Keratinocyte (primary cell): ENCODE data around the gene DGKZ. TPM values are rescaled to one million over a fixed set of nuclear protein-coding genes. Genes with fewer than 3 reads are reported as not detected.

Experiments
- DNase-seq: peaks from one replicate; pipeline ENCODE4 v3.0.0-alpha.2; 2011; ENCODE audit warnings: low read depth, missing footprints, low spot score
- FAIRE-seq: peaks from 2 replicates; lab custom pipeline; 2011; peaks lifted over from hg19 to GRCh38; lab: Jason Lieb, UNC
- H2AFZ ChIP-seq: 2 replicates; pipeline ENCODE4 v1.6.0; 2012; ENCODE audit warnings: low read length, control low read depth, inconsistent platforms; ENCODE audit not compliant: control insufficient read depth
- H3K27ac ChIP-seq: 2 replicates; pipeline ENCODE4 v1.5.1; 2011; ENCODE audit warnings: low read length; ENCODE audit not compliant: control insufficient read depth, insufficient read depth
- H3K27me3 ChIP-seq: 3 replicates; pipeline ENCODE4 v1.6.0; 2011; ENCODE audit warnings: low read length; ENCODE audit not compliant: control insufficient read depth, insufficient read depth; ENCODE audit errors: extremely low read depth
- H3K36me3 ChIP-seq, 2 experiments: 2 replicates in 1 of 2; 3 replicates in 1 of 2; pipeline ENCODE4 v1.5.1; 2011; ENCODE audit warnings: low read length in 2 of 2, mild to moderate bottlenecking in 1 of 2; ENCODE audit not compliant: control insufficient read depth in 2 of 2, insufficient read depth in 2 of 2; ENCODE audit errors: extremely low read depth in 1 of 2
- H3K4me1 ChIP-seq: 3 replicates; pipeline ENCODE4 v1.5.1; 2011; ENCODE audit warnings: low read length; ENCODE audit not compliant: control insufficient read depth, insufficient read depth; ENCODE audit errors: extremely low read depth
- H3K4me2 ChIP-seq: 3 replicates; pipeline ENCODE4 v1.6.0; 2011; ENCODE audit warnings: low read depth, low read length; ENCODE audit not compliant: control insufficient read depth, insufficient read depth; ENCODE audit errors: extremely low read depth
- H3K4me3 ChIP-seq, 3 experiments: fragments of 200-600 bp in 1 of 3; sonication (generic) in 1 of 3; 2 replicates in 2 of 3; 3 replicates in 1 of 3; pipeline ENCODE4 v1.5.1; 2011 to 2016; ENCODE audit warnings: low read length in 3 of 3, mild to moderate bottlenecking in 3 of 3, control low read depth in 2 of 3, inconsistent platforms in 1 of 3, low read depth in 1 of 3, mixed read lengths in 1 of 3, mixed run types in 1 of 3, moderate library complexity in 1 of 3; ENCODE audit not compliant: control insufficient read depth in 2 of 3, insufficient read depth in 2 of 3; ENCODE audit errors: extremely low read depth in 1 of 3
- H3K79me2 ChIP-seq: 2 replicates; pipeline ENCODE4 v1.6.0; 2012; ENCODE audit warnings: low read length; ENCODE audit not compliant: control insufficient read depth, insufficient read depth
- H3K9ac ChIP-seq: 3 replicates; pipeline ENCODE4 v1.6.0; 2011; ENCODE audit warnings: low read length; ENCODE audit not compliant: control insufficient read depth, insufficient read depth; ENCODE audit errors: extremely low read depth
- H3K9me1 ChIP-seq: 3 replicates; pipeline ENCODE4 v1.6.0; 2011; ENCODE audit warnings: low read length; ENCODE audit not compliant: control insufficient read depth, insufficient read depth; ENCODE audit errors: extremely low read depth
- H3K9me3 ChIP-seq: 2 replicates; pipeline ENCODE4 v1.5.1; 2012; ENCODE audit warnings: low read depth, low read length; ENCODE audit not compliant: control insufficient read depth
- H4K20me1 ChIP-seq: 3 replicates; pipeline ENCODE4 v1.6.0; 2011; ENCODE audit warnings: low read length; ENCODE audit not compliant: control insufficient read depth, insufficient read depth; ENCODE audit errors: extremely low read depth
- EZH2 ChIP-seq: IDR thresholded peaks from one replicate; pipeline ENCODE4 v1.6.1; 2012; ENCODE audit warnings: inconsistent platforms, mild to moderate bottlenecking, low read length, moderate library complexity
- dilution Hi-C: fragments of 300-500 bp; cut with MboI; formaldehyde crosslinking; loops from one replicate; pipeline ENCODE4 v1.7.0; 2020; ENCODE audit warnings: low sequenced_read_pairs; ENCODE audit not compliant: extremely low pct_ligation_motif_present
- polyA plus RNA-seq, 5 experiments: library from polyadenylated mRNA; depleted of rRNA in 3 of 5; stranded (reverse) in 3 of 5; stranded (forward) in 1 of 5; unstranded in 1 of 5; fragments of >200 nt; gene quantifications; 1 replicate in 1 of 5; 2 replicates in 3 of 5; 3 replicates in 1 of 5; pipeline versions ENCODE4 v1.2.1 to v1.2.3, GENCODE V29; 2011 to 2012; ENCODE audit warnings: missing spikeins in 2 of 5, low read depth in 1 of 5, low replicate concordance in 1 of 5
- TF ChIP-seq, protein P1 (sequence below), 3 experiments: IDR thresholded peaks in 1 of 3; conservative IDR thresholded peaks in 1 of 3; optimal IDR thresholded peaks in 1 of 3; 2 replicates in 2 of 3; 3 replicates in 1 of 3; pipeline versions ENCODE3 to v1.5.1; 2011; ENCODE audit warnings: low read length in 3 of 3, mild to moderate bottlenecking in 3 of 3, moderate library complexity in 2 of 3, control low read depth in 1 of 3, inconsistent platforms in 1 of 3; ENCODE audit not compliant: insufficient read depth in 2 of 3; ENCODE audit errors: extremely low read depth in 1 of 3

The DGKZ gene
- polyA plus RNA-seq, 1 donor (not counting 4 experiments of a cell fraction or from before 2014, with no cell fraction given) = 23.3 TPM

- Histone ChIP-seq H3K9me3 (no peaks in the 10 kb centered on the region), H3K27me3 (no peaks in the 10 kb centered on the region), H3K4me1 (peaks cover 1% of the 10 kb centered on the region), H3K9ac (no peak overlapping the region), H3K79me2 (no peaks in the 10 kb centered on the region), H3K9me1 (no peaks in the 10 kb centered on the region), H3K27ac (no peak overlapping the region), H3K4me3 (no peak overlapping the region), H3K36me3 (peaks cover 10 to 36% of the 10 kb centered on the region in 2 experiments), H2AFZ (no peak overlapping the region), H3K4me2 (no peak overlapping the region), H4K20me1 (no peaks in the 10 kb centered on the region)
- dilution Hi-C loops = no loop called here
- TF ChIP-seq, protein P1, sequence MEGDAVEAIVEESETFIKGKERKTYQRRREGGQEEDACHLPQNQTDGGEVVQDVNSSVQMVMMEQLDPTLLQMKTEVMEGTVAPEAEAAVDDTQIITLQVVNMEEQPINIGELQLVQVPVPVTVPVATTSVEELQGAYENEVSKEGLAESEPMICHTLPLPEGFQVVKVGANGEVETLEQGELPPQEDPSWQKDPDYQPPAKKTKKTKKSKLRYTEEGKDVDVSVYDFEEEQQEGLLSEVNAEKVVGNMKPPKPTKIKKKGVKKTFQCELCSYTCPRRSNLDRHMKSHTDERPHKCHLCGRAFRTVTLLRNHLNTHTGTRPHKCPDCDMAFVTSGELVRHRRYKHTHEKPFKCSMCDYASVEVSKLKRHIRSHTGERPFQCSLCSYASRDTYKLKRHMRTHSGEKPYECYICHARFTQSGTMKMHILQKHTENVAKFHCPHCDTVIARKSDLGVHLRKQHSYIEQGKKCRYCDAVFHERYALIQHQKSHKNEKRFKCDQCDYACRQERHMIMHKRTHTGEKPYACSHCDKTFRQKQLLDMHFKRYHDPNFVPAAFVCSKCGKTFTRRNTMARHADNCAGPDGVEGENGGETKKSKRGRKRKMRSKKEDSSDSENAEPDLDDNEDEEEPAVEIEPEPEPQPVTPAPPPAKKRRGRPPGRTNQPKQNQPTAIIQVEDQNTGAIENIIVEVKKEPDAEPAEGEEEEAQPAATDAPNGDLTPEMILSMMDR (optimal IDR thresholded peaks at IDR 0.05 in 1 of 3, IDR thresholded peaks at IDR 0.05 in 1 of 3, conservative IDR thresholded peaks at IDR 0.05 in 1 of 3; ENCODE audit: extremely low read depth in 1 of 3, insufficient read depth in 2 of 3, low read length in 3 of 3) = no peak
- TF ChIP-seq EZH2 = no peak
- FAIRE-seq (no peak), DNase-seq (no peak)
Observed at GRCh38 chr11:46375392-46376101, 28.3 kb downstream of the DGKZ start.

DNA sequence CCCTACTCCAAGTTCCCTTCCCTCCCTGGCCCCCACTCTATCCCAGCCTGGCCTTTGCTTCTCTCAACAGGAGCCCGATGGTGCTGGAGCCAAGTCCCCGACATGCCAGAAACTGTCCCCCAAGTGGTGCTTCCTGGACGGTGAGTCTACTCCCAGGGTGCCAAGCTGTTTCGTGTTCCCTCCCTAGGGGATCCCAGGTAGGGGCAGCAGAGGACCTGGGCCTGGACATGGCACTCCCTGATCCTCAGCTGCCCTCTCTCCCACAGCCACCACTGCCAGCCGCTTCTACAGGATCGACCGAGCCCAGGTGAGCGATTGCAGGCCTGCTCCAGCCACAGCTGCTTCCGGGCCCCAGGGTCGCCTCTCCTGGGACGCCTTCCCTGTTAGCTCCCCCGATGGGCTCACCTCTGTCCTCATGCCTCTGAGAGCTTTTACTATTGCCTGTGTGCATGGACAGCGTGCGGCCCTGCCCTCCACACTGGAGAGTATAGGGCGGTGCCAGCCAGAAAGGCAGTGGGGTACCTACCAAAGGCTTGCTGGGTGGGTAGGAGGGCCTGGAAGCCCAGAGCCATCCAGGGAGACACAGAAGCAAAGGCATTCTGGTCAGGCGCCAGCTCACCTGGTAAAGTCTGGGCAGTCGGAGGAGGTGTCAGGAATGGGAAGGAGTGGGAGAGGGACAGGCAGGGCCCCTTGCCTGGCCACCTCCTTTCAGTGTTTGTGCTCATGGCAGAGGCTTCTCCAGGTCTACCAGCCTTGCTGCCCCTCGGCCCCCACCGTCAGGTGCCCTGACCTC is 29.2 kb downstream of the DGKZ start:
- no peak overlapping the region for H2AFZ ChIP-seq
- peaks cover 7% of the 10 kb centered on the region for H3K4me1 ChIP-seq
- TF ChIP-seq, protein P1 (optimal IDR thresholded peaks at IDR 0.05 in 1 of 3, IDR thresholded peaks at IDR 0.05 in 1 of 3, conservative IDR thresholded peaks at IDR 0.05 in 1 of 3; ENCODE audit: extremely low read depth in 1 of 3, insufficient read depth in 2 of 3, low read length in 3 of 3) = no peak
- TF ChIP-seq EZH2 = no peak
- no peak overlapping the region for H3K4me3 ChIP-seq
- H3K9ac ChIP-seq = no peak overlapping the region
- H4K20me1 ChIP-seq = no peaks in the 10 kb centered on the region
- H3K9me1 ChIP-seq = no peaks in the 10 kb centered on the region
- dilution Hi-C loops = no loop called here
- no peak for FAIRE-seq
- no peaks in the 10 kb centered on the region for H3K27me3 ChIP-seq
- DNase-seq = no peak
- no peak overlapping the region for H3K4me2 ChIP-seq
- no peak overlapping the region for H3K27ac ChIP-seq
- no peaks in the 10 kb centered on the region for H3K9me3 ChIP-seq
- peaks cover 10 to 36% of the 10 kb centered on the region in 2 experiments for H3K36me3 ChIP-seq
- H3K79me2 ChIP-seq = no peaks in the 10 kb centered on the region
